DMS153 treated with DMSO at 0.1 percent for 48 hours (cell line): ENCODE measurements around the gene ANAPC4.

Experiments used
- DNase-seq: peaks from one replicate; lab custom pipeline; 2025; ENCODE audit not compliant: unreplicated experiment; lab: John Stamatoyannopoulos, UW

The ANAPC4 gene

DNA sequence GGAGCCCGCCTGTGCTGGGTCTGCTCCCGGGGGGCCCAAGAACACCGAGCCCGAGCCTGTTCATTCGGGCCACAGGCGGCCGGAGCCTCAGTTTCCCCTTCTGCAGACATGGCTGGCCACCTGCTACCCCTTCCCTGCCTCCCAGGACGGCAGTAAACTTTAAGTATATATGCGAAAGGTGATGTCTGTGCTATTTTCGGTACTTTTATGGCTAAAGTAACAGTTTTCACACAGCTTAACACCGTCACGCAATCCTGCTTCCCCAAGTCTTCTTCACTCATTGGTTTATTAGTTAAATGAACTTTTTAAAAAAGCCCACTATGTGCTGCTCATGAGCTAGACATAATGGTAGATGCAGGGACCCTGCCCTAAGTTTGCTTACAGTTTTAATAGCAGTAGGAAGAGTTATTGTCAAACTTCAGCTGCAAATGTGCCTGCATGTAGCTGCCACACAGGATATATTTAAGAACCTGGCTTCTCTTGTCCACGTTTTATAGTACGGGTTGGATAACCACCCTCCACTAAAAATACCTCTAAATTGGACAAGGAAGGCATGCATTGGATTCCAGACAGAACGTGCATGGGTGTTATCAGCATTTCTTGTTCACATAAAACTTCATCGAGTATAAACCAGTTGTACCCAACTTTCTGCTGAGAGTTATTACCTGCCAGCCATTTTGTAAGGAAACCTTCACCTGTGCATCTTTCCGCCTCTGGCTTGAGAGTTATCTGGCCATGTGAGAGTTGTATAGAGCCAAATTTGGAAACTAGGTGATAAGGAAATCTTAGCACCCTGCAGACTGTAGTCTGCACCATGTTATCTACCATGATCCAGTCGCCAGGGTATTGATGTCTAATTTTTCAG is 741 bp downstream of the ANAPC4 start:
- DNase-seq: no peak

- DNase-seq: no peak
Measured at GRCh38 chr4:25378437-25378743, 1.3 kb downstream of the ANAPC4 start.

- no peak for DNase-seq
Measured at GRCh38 chr4:25379591-25379990, 2.5 kb downstream of the ANAPC4 start.

- DNase-seq: no peak
Measured at GRCh38 chr4:25383647-25384046, 6.6 kb downstream of the ANAPC4 start.

DNA sequence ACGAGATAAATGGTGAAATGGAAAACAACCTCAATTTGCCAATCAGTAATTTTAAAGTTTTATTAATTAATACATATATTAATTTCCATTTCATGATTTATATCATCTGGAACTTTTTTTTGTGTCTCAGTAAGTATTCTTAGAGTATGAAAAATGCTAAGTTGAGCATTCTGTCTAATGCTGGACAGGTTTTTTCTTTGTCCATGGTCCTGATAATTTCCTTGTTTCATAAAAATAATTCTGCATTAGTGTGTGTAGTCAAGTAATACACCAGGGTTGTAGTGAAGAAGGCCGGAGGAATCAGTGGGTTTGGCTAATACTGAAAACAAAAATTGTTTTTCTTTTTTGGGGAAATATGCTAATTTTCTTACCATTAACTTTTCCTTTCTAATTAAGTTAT is 9.9 kb downstream of the ANAPC4 start:
- no peak for DNase-seq

- no peak for DNase-seq
Measured at GRCh38 chr4:25397305-25397704, 20.2 kb downstream of the ANAPC4 start.

DNA sequence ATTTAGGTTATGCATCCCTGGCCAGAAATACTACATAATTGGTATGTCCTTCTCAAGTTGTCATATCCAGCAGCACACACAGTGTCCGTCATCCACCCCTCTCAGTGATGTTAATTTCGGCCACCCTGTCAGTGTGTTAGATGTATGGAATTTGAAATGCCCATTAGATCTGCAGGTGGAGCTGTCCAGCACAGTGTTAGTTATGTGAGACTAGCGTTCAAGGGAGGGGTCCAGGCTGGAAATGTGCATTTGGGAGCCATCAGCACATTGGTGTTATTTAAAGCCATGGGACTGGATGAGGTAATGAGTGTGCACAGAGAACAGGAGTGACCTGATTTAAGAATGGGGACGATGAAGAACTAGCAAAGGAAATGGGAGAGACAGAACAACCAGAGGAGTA is 22.4 kb downstream of the ANAPC4 start:
- DNase-seq: no peak

DNA sequence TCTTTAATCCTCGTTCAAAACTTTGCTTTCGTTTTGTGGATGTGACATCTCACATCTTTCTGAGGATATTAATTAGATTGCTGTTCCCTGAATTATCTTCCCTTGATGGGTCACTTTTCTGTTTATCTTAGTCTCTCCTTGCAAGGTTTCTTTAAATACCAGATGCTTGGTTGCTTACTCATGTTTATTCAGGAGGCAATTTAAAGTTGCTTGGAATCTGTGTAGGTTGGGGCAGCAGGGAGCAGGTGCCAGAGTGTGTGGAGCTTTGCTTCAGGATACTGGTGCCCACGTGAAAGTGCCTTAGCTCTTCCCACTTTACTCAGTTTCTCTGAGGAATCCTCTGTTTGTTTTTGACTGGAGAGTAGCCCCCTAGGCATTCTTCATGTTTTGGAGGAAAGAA is 24.0 kb downstream of the ANAPC4 start:
- DNase-seq: no peak

- DNase-seq: no peak
Measured at GRCh38 chr4:25402521-25402920, 25.5 kb downstream of the ANAPC4 start.

- no peak for DNase-seq
Measured at GRCh38 chr4:25403699-25404098, 26.6 kb downstream of the ANAPC4 start.

- no peak for DNase-seq
Measured at GRCh38 chr4:25405453-25405852, 28.4 kb downstream of the ANAPC4 start.

DNA sequence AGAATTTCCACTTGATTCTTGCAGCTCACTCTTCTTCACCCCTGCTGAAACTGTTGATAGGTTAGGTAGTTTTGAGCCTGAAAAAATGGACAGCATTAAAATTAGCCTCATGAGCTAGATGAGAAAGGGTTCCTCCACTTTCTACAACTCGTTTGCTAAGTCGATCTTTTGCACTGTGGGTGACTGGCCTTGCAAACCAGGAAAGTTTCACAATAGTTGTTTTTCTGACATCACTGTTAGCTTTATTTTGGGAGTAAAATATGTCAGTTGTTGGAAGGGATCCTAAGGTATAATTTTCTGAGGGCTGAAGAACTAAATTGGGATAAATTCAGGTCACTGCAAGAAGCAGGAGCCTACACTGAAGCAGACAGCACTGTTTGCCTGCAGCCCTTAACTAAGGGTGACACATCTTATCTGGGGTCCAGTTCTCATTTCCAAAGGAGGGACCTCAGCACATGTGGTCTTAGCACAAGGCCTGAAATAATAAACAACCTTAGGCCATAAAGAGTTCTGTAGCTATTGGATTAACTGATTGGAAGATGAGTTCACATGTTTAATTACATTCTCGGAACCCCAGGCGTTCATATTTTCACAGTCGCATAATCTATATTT is 29.1 kb downstream of the ANAPC4 start:
- DNase-seq: no peak

GRCh38 chr4:25410820-25411529 is 33.9 kb downstream of the ANAPC4 start:
- no peak for DNase-seq

DNA sequence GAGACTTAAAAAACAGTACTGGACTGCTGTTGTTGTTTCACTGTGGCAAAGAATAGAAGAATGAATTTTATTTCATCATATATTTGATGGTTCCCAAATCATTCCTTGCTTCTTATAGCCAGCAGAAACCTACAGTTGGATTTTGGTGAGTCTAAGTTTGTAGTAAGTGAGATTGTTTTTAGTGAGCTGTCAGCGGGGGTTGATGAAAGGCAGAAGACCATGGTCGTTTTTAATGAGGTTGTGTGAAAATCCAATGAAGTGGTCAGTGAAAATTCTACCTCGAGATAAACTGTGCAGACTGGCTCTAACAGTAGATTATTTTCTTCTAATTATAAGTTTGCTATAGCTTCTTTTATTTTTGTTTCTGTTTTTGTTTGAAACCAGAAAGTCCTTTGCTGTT is 36.2 kb downstream of the ANAPC4 start:
- DNase-seq: no peak

DNA sequence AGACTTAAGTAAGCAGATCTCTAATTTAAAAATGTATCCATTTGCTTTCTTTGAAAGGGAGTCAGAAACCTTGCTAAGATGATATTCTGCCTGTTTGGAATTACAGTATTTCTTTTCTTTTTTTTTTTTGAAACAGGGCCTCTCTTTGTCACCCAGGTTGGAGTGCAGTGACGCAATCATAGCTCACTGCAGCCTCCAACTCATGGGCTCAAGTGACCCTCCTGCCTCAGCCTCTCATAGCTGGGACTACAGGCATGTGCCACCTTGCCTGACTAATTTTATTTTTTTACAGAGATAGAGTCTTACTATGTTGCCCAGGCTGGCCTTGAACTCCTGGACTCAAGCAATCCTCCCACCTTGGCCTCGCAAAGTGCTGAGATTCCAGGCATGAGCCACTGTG is 40.0 kb downstream of the ANAPC4 start:
- DNase-seq: no peak

GRCh38 chr4:25420931-25421330 is 43.9 kb downstream of the ANAPC4 start:
- no peak for DNase-seq

GRCh38 chr4:25421816-25422525 is 44.9 kb downstream of the ANAPC4 start:
- DNase-seq: no peak

DNA sequence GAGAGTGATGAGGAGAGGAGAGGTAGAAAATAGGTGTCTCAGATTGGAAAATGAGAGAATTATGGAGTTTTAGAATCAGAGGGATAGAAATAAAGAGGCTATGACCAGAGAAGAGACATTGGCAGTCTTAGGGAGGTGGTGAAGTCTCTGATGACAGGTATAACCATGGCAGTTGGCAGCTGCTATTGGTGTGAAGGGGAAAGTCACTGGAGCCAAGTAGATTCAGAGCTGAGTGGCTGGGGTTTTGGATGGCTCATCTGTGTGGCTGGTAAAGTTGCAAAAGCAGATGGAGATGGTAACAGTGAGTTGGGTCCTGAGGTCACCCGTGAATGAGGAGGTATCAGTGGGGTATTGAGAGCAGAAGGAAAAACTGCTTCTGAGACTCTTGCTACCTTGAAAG is 46.5 kb downstream of the ANAPC4 start:
- no peak for DNase-seq

GRCh38 chr4:25424539-25425228 is 47.6 kb downstream of the ANAPC4 start:
- DNase-seq: no peak

DNA sequence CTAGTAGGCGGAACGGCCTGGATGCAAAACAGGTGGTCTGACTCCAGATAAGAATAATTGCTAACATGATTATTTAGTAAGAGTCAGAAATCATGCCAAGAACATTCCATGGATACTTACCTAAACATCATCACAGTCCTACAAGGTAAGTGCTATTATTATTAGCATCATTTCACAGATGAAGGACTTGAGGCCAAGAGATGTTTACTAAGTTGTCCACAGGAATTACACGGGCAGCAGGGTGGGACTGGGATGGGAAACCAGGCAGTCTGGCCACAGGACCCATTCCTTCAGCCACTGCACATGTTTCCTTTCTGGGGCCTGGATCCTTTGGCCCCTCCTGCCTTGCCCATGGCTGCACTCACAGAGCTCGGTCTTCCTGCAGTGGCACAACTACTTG is 48.3 kb downstream of the ANAPC4 start:
- no peak for DNase-seq

- no peak for DNase-seq
Measured at GRCh38 chr4:25427871-25428270, 50.8 kb downstream of the ANAPC4 start.
